B cell (primary cell): Measurements from ENCODE around the gene MKRN1. TPM values are rescaled to one million over a fixed set of nuclear protein-coding genes. Genes with fewer than 3 reads are reported as not detected.

Experiments
- ATAC-seq: fragments of 200-7000 bp; cut with Tn5 transposase; one replicate; pipeline ENCODE4 v1.10.0; 2021; ENCODE audit warnings: low read depth, mild to moderate bottlenecking, moderate number of reproducible peaks, moderate library complexity
- CTCF ChIA-PET: fragments of 350-600 bp; sonication (Branson Sonifier 250); formaldehyde crosslinking; loops from one replicate; lab custom pipeline; 2021; ENCODE audit warnings: antibody characterized with exemption, inconsistent platforms; lab: Charles Lee
- POLR2A ChIA-PET: fragments of 350-600 bp; sonication (Branson Sonifier 250); formaldehyde crosslinking; loops from one replicate; lab custom pipeline; 2021; ENCODE audit warnings: antibody characterized with exemption; lab: Charles Lee
- DNase-seq: peaks from one replicate; pipeline ENCODE4 v3.0.0; 2013
- H2AFZ ChIP-seq: 2 replicates; pipeline ENCODE4 v1.6.1; 2012; ENCODE audit warnings: mild to moderate bottlenecking, low read depth, low read length; ENCODE audit not compliant: insufficient read depth, poor library complexity, severe bottlenecking
- H3K27ac ChIP-seq, 2 donors: 1 replicate in 1 of 2; 2 replicates in 1 of 2; pipeline ENCODE4 v1.5.1; 2012 to 2013; ENCODE audit warnings: low read length in 2 of 2, mild to moderate bottlenecking in 2 of 2, moderate library complexity in 1 of 2
- H3K27me3 ChIP-seq, 4 experiments: fragments of 200-600 bp in 1 of 4; sonication (generic) in 1 of 4; replicated peaks in 1 of 4; 1 replicate in 2 of 4; 2 replicates in 2 of 4; pipeline versions ENCODE4 v1.6.1 to v1.7.0; 2013 to 2016; ENCODE audit warnings: low read length in 3 of 4, mild to moderate bottlenecking in 2 of 4, mixed read lengths in 1 of 4, moderate library complexity in 1 of 4; ENCODE audit not compliant: insufficient read depth in 4 of 4, control insufficient read depth in 3 of 4; ENCODE audit errors: control extremely low read depth in 1 of 4
- H3K36me3 ChIP-seq, 2 experiments: replicated peaks in 1 of 2; 1 replicate in 1 of 2; 2 replicates in 1 of 2; pipeline versions ENCODE4 v1.6.1 to v1.7.1; 2013; ENCODE audit warnings: low read length in 1 of 2; ENCODE audit not compliant: insufficient read depth in 2 of 2, control insufficient read depth in 1 of 2; ENCODE audit errors: control extremely low read depth in 1 of 2, extremely low read depth in 1 of 2
- H3K4me1 ChIP-seq, 2 donors: fragments of 200-600 bp in 1 of 2; sonication (generic) in 1 of 2; 1 replicate in 1 of 2; 2 replicates in 1 of 2; pipeline versions ENCODE4 v1.5.1 to v1.6.1; 2013 to 2017; ENCODE audit warnings: low read length in 2 of 2; ENCODE audit not compliant: control insufficient read depth in 2 of 2, insufficient read depth in 2 of 2
- H3K4me2 ChIP-seq: replicated peaks from 2 replicates; pipeline ENCODE3; 2012; ENCODE audit warnings: mild to moderate bottlenecking, low read depth, low read length; ENCODE audit not compliant: poor library complexity, severe bottlenecking
- H3K4me3 ChIP-seq, 5 experiments: fragments of 200-600 bp in 1 of 5; sonication (generic) in 1 of 5; 1 replicate in 3 of 5; 2 replicates in 2 of 5; pipeline versions ENCODE4 v1.5.1 to v1.7.0; 2011 to 2016; ENCODE audit warnings: low read length in 4 of 5, mild to moderate bottlenecking in 4 of 5, low read depth in 2 of 5, control low read depth in 1 of 5, moderate library complexity in 1 of 5; ENCODE audit not compliant: insufficient read depth in 1 of 5; ENCODE audit errors: control extremely low read depth in 1 of 5, extremely low read depth in 1 of 5
- H3K79me2 ChIP-seq: fragments of 200-600 bp; sonication (generic); one replicate; pipeline ENCODE4 v1.6.0; 2016; ENCODE audit warnings: low read length; ENCODE audit not compliant: control insufficient read depth, insufficient read depth
- H3K9ac ChIP-seq: fragments of 200-600 bp; sonication (generic); 2 replicates; pipeline ENCODE4 v1.6.1; 2017; ENCODE audit warnings: mild to moderate bottlenecking, low read length, moderate library complexity
- H3K9me3 ChIP-seq, 3 donors: one replicate each; pipeline versions ENCODE4 v1.6.1 to v1.7.1; 2013; ENCODE audit warnings: low read length in 2 of 3; ENCODE audit not compliant: control insufficient read depth in 2 of 3, insufficient read depth in 1 of 3; ENCODE audit errors: control extremely low read depth in 1 of 3
- H4K20me1 ChIP-seq: 2 replicates; pipeline ENCODE4 v1.6.0; 2012; ENCODE audit warnings: mild to moderate bottlenecking, low read length; ENCODE audit not compliant: insufficient read depth, control insufficient read depth, poor library complexity, severe bottlenecking
- H3K27ac Mint-ChIP-seq: one replicate; pipeline ENCODE4 v1.8.0; 2021; ENCODE audit warnings: mixed read lengths
- H3K27me3 Mint-ChIP-seq: one replicate; pipeline ENCODE4 v1.8.0; 2021; ENCODE audit warnings: mixed read lengths
- H3K4me1 Mint-ChIP-seq: one replicate; pipeline ENCODE4 v1.8.0; 2021; ENCODE audit warnings: mixed read lengths
- H3K4me3 Mint-ChIP-seq: one replicate; pipeline ENCODE4 v1.8.0; 2021; ENCODE audit warnings: mixed read lengths
- H3K9me3 Mint-ChIP-seq: one replicate; pipeline ENCODE4 v1.8.0; 2022; ENCODE audit warnings: mixed read lengths; ENCODE audit not compliant: insufficient read depth
- CTCF ChIP-seq: fragments of 200-600 bp; IDR thresholded peaks from one replicate; pipeline ENCODE4 v1.8.0; 2022; ENCODE audit warnings: antibody characterized with exemption, mild to moderate bottlenecking
- EZH2 ChIP-seq: IDR thresholded peaks from 2 replicates; pipeline ENCODE4 v1.6.1; 2012; ENCODE audit warnings: borderline replicate concordance, low read depth, mild to moderate bottlenecking, moderate library complexity, low read length; ENCODE audit not compliant: insufficient read depth, poor library complexity, severe bottlenecking
- WGBS: methylation state at CpG from one replicate; pipeline ENCODE4 v1.1.5; 2013; ENCODE audit warnings: missing lambda C conversion rate; ENCODE audit not compliant: insufficient coverage; 5-methylcytosine and 5-hydroxymethylcytosine counted together
- intact Hi-C: fragments of 100-400 bp; cut with micrococcal nuclease; formaldehyde crosslinking; loops from one replicate; pipeline ENCODE4 v1.10.0; 2022
- polyA plus RNA-seq: library from polyadenylated mRNA; depleted of rRNA; stranded (reverse); fragments of >200 nt; gene quantifications from 2 replicates; pipeline ENCODE4 v1.2.3, GENCODE V29; 2012
- total RNA-seq, 2 donors: library from RNA; stranded (reverse); fragments of 120-200 nt in 1 of 2; gene quantifications; 1 replicate in 1 of 2; 2 replicates in 1 of 2; pipeline versions ENCODE4 v1.2.3 to v1.2.4, GENCODE V29; 2013 to 2022

The MKRN1 gene
- total and polyA plus RNA-seq, 2 donors (not counting 1 experiment from before 2014, with no cell fraction given), result 41.9 to 147 TPM

GRCh38 chr7:140426130-140426529 lies 53.2 kb downstream of the MKRN1 start:
- Histone ChIP-seq H4K20me1 (no peaks in the 10 kb centered on the region), H3K4me3 (no peak overlapping the region), H3K36me3 (no peaks in the 10 kb centered on the region), H3K9me3 (no peaks in the 10 kb centered on the region), H3K4me1 (no peaks in the 10 kb centered on the region), H3K27me3 (no peaks in the 10 kb centered on the region), H3K9ac (no peak overlapping the region), H3K4me2 (no peak overlapping the region), H3K79me2 (no peaks in the 10 kb centered on the region), H2AFZ (no peak overlapping the region), H3K27ac (no peak overlapping the region)
- TF ChIP-seq CTCF (no peak), EZH2 (no peak)
- H3K4me3 Mint-ChIP-seq, result no peak overlapping the region
- ATAC-seq (no peak), DNase-seq (no peak)
- ChIA-PET POLR2A (no interaction called here), CTCF (no interaction called here)
- no peaks in the 10 kb centered on the region for H3K9me3 Mint-ChIP-seq
- H3K27ac Mint-ChIP-seq, result no peak overlapping the region
- intact Hi-C loops, result no loop called here
- WGBS, result 96% methylated on average over 5 of the region's 6 CpGs
- H3K4me1 Mint-ChIP-seq, result no peaks in the 10 kb centered on the region
- no peaks in the 10 kb centered on the region for H3K27me3 Mint-ChIP-seq

DNA sequence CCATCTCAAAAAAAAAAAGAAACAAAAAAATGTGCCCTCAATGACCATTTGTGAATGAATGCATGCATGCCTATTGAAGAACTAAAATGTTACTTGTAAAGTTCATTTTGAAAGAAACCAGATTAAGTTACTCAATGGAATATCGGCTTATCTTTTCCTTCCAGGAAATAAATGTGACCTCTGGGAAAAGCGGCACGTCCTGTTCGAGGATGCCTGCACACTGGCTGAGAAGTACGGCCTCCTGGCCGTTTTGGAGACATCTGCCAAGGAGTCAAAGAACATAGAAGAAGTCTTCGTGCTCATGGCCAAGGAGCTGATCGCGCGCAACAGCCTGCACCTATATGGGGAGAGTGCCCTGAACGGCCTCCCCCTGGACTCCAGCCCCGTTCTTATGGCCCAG lies 53.6 kb downstream of the MKRN1 start:
- Histone ChIP-seq H3K4me1 (no peaks in the 10 kb centered on the region), H3K79me2 (no peaks in the 10 kb centered on the region), H3K4me3 (no peak overlapping the region), H3K4me2 (no peak overlapping the region), H3K9ac (no peak overlapping the region), H3K27me3 (no peaks in the 10 kb centered on the region), H3K9me3 (no peaks in the 10 kb centered on the region), H3K27ac (no peak overlapping the region), H4K20me1 (no peaks in the 10 kb centered on the region), H2AFZ (no peak overlapping the region), H3K36me3 (no peaks in the 10 kb centered on the region)
- Mint-ChIP-seq H3K27me3 (no peaks in the 10 kb centered on the region), H3K27ac (no peak overlapping the region), H3K9me3 (no peaks in the 10 kb centered on the region), H3K4me1 (no peaks in the 10 kb centered on the region), H3K4me3 (no peak overlapping the region)
- ChIA-PET POLR2A (no interaction called here), CTCF (no interaction called here)
- DNase-seq, result no peak
- WGBS, result 90% methylated on average over 11 of the region's 12 CpGs
- intact Hi-C loops, result no loop called here
- no peak for ATAC-seq
- TF ChIP-seq CTCF, result no peak
- no peak for TF ChIP-seq EZH2
